GM19324 (cell line): ENCODE measurements around the gene ICAM2.
A peak's percentile ranks its signal among the peaks of the same experiment; 100 is the strongest.
"Not testable (repeated sequence)": the region's sequence is repeated elsewhere in the genome, so short reads cannot be mapped to it uniquely, and the experiment has no call there.

Experiments used
- ATAC-seq: cut with Tn5 transposase; IDR thresholded peaks from one replicate; pipeline ENCODE4 v1.9.1; 2021; ENCODE audit warnings: mild to moderate bottlenecking, moderate library complexity; ENCODE audit not compliant: unreplicated experiment, low FRiP score

The ICAM2 gene

DNA sequence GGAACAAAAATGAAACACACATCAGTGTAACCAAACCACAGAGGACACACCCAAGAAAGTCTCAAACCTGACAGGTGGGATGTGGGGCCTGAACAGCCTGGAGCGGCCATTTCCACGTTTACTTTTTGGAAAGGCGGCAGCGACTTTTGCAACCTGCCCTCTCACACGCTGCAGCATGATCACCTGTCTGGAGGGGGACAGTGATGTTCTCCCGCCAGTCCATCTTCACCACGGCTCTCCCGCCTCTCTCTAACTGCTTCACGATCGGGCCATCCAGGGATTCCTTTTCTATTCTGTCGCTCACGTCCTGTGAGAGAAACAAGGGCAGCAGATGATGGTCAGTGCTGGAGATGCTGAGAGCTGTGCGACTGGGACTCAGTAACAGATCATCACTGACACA lies 24.7 kb upstream of the ICAM2 start:
- ATAC-seq = no peak

DNA sequence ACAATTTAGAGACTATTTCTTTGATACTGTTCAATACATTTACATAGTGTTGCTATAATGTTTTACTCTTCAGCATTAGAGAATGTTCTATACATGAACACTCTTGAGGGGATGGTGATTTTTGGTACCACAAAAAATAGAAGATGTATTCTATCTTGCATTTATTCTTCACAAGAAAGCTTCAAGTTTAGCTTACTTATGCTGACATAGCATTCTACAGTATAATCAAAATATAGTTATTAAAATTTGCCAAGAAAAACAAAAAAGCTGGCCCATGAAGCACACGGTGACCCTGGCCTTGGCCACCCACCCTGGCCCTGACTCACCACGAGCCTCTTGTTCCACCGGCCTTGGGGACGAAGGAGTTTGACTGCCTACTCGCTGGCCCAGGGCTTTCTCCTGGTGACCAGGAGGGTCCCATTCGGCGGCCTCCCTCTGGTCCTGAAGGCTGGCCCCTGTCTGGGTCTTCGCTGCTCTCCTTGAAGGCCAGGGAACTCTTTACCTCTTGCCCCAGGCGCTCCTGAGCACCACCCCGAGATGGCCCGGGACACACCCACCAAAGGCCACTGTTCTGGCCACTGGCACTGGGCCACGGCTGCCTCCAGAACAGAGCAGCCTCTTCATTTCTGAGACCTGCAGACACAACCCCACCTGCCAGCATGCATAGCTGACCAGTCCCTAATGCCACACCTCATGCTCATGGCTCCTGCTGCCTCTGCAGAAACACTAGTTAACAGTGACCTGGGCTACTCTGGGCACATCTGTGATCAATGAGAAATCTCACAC lies 22.5 kb upstream of the ICAM2 start:
- ATAC-seq = no peak

DNA sequence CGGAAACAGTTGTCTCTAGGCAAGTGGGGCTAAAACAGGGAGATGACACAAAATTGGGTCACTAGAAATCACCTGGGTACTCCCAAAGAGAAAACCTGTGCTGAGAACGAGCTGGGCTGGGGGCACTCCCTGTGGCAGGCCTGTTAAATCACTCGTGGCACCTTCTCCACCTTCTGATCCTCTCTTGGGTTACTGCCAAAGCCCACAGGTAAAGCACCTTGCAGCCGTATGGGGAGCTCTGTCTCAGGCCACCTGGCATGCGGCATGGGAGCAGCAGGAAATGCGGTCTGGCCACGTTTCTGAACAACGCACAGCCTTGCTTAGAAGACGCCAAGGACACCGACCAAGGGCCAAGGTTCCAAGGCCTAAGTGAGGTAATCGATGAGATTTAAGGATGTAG lies 21.5 kb upstream of the ICAM2 start:
- ATAC-seq = no peak

DNA sequence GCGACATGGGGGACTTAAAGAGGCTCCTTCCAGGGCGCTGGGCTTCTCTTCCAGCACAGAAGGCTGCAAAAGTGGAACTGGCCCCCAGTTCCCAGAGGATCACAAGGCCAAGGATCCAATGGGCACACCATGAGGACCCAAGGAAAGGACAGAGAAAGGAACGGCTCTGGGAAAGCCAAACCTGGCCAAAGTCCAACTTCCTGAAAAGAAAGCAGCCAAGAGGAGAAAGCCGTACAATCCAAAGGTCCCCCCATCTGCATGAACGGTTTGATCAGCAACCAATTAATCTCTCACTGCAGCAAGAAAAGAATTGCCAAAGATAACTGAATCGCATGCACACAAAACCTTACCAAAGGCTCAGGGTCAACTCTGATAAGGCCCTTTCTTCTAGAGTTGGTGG lies 19.8 kb upstream of the ICAM2 start:
- ATAC-seq = no peak

DNA sequence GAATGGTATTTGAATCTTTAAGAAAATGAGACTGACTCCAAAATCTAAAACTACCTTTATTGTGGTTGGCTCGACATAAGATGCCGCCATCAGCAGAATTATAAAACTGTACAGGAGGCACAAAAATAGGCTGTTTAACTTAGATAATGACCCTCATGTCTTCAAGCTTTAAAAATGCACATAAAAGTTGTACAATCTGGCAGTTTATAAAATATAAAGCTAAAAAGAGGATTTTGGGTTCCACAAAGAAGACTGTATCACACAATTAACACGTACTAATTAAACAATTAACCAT lies 18.6 kb upstream of the ICAM2 start:
- no peak for ATAC-seq

DNA sequence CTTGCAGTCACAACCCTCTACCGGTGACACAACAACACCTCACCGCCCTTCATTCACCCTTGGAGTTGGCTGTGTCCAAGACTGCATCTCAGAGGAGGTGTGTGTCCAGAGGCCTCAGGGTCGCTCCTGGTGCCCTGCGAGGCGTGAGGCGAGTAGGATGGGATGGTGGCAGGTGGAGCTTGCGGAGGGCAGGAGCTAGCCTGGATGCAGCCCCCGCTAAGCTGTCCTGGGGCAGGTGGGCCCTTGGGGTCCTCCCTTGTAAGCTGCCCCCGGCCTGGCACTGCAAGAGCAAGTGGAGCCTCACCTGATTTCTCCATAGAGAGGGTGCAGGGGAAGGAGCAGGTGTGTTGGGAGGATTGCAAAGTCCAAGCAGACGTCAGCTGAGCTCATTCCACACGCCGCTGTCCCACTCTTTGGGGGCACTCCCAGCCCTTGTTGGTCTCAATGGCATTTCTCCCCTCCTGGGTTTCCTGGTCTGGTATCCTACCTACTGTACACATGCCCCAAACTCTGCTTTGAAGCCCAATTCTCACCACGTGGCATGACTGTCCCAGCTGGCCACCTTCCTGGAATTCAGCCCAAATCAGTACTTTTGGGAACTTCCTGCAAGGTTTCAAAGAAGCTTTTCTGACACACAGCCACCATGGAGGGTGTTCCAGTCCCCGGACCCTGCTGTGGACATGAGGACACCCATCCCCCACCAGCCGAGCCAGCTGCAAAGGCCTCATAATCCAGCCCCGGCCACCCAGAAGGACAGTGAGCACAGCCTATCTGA lies 18.1 kb upstream of the ICAM2 start:
- ATAC-seq = no peak

DNA sequence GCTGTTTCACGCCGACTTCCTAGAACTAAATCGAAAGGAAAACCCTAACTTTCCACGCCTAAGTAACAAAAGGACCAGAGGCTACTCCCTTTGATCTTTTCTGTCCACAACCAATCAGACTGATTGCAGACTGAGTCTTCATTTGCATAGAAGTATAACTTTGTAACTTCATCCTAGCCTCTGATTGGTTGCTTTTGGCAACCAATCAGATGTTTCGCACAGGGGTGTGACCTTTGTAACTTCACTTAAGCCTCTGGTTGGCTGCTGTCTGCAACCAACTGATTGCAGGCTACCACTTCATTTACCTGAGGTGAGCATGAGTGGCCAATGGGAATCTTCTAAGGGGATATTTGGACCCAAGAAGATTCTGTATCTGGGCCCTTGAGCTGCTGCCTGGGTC lies 17.4 kb upstream of the ICAM2 start:
- no peak for ATAC-seq

DNA sequence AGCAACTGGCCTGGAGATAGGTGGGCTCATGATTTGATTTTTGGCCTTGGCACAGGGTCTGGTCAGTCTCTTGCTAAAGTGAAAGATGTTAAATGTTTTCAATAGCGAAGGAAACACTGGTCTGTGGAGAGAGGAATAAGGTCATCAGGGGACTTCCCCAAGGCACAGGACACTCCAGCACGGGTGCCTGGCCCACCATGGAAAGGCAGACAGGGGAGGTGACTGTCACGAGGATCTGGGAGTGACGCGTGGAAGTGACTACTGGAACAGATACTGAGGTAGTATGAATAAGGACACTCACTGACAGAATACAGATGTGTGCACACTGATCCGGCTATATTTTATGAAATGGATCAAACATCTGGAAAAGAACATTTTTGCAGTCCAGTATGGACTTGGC lies 16.7 kb upstream of the ICAM2 start:
- no peak for ATAC-seq

DNA sequence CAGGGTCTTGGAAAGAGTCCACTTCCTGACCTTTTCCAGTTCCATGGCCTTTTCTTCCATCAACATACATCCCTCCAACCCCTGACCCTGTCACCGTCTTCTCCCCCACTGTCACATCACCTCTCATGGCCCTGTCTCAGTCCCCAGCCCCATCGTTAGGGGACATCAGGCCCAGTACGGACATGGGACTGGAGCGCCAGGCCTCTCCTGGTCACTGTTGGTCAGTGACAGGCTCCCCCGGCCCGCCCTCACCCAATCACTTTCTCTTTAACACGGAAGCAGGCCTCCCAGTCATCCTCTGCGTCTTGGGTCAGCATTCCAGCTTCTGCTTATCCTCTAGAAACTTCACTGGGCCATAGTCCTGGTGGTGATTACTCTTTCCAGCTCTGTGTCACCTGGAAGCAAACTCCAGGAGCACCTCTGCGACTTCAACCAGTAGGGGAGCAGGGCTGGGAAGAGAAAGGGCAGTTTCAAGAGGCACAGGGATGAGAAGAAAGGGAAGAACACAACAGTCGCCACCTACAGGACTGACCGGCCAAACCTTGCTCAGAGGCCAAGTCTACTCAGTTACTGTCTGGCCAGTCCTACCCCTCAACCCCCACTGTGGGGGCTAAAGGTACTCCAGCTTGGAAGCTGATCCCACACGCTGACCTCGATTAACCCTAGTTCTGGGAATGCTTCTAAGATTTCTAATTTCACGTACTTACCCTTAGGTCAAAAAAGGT lies 15.9 kb upstream of the ICAM2 start:
- ATAC-seq = no peak

DNA sequence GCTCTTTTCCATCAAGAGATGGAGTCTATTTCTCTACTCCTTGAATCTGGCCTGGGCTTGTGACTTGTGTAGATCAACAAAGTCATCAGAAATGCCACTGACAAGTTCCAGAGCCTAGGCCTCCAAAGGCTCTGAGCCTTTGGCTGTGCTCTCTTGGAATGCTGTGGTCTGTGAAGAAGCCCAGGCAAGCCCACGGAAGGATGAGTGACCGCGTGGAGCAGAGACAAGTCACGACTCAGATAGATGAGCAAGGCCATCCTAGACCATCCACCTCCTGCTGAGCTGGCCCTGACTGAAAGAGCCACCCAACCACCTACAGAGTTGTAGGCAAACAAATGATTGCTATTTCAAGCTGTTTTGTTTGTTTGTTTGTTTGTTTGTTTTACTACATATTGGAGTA lies 11.6 kb upstream of the ICAM2 start:
- ATAC-seq = no peak

DNA sequence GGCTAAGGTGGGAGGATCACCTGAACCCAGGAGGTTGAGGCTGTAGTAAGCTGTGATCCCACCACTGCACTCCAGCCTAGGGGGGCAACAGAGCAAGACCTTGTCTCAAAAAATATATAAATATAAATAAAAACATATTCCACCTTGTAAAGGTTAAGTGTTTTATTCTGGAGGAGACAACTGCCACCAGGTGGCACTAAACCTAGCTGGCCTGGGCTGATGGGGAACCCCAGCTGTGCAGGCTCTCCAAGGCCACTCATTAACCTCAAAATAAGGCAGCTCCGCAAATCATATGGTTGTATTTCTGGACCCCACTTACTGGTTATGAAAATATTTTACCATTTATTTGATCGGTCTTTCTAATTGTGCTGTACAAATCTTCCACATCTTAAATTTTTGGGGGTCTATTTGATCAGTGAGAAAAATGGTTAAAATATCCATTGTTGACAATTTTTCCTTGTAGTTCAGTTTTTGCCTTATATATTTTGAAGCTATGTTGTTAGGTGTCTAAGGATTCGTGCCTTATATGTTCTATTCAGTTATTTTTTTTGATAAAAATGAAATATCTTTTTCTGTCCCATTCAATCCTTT lies 8.5 kb upstream of the ICAM2 start:
- ATAC-seq = peak; percentile 46

DNA sequence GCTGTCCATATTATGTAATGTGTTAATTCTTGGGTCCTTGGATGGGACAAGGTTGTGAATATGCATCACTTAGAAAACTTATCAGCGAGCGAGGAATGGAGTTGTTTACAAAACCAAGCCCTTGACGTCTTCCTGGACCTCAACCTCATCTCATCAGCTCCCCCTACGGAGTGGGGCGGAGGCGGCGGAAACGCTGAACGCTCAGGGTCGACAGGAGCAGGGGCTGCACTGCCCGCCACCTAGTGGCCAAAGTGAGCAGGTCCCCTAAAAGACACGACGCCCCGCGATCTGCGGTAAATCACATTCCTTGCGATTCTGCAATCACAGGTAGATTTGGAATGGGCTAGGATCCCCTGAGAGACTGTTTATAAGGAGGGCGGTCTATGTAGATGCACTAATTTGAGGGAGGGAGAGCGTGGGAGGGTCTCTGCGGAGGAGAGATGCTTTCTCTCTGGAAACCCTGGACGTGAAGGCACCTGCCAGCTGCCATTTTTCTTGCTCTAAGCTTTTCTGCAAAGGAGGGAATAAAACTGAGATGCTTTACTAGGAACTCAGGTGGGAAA lies 5.4 kb upstream of the ICAM2 start:
- ATAC-seq = peak; percentile 71

DNA sequence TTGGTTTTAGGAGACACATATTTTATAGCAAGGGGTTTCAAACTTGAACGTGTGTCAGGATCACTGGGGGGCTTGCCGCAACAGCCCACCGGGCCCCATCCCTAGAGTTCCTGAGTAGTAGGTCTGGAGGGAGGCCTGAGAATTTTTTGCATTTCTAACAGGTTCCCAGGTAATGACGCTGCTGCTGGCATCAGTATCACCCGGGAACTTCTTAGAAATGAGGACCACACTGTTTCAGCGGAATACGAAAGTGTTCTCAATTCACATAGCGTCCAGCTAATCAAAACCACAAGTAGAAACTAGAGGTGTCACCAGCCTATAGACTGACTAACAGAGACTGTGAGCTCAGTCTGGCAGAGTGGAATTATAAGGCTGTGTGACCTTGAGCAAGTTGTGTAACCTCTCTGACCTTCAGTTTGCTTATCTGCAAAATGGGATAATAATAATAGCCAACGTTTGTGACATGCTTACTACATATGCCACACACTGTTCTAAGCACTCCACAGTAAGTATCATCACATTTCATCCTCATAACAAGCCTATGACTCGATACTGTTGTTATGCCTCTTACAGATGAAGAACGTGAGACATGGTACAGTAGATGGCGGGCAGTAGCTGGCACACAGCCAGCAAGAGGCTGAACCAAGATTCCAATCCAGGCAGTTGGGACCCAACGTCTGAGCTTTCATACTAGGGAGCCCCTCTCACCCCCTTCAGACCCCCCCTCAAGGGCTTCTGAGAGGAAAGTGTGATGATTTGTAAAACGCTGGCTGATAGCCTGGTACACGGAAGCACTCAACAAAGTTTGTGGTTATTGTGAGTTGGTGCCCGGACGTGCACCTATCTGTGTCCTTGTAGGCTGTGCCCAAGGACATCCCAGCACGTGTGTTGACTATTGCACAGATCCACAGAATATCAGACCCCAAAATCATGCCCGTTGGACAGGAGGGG lies 4.6 kb upstream of the ICAM2 start:
- no peak for ATAC-seq

DNA sequence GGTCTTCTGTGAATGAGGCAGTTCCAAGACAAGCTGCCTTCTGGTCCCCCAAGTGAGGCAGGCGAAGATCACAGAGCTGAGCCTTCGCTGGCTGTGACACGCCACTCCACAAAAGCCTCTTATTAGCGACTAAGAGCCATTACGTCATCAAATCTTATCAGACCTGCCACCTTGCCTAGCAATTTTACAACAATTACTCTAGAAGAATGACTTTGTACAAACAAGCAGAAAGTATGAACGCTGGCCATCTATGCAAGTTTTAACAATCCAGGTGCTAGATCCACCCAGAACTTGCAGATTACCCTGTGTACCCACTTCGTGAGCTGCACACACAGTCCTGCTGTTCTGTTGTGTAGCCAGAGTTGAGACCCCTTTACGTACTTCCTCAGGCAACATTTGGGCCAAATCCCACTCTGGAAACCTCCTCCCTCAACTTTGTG lies 3.8 kb upstream of the ICAM2 start:
- no peak for ATAC-seq

DNA sequence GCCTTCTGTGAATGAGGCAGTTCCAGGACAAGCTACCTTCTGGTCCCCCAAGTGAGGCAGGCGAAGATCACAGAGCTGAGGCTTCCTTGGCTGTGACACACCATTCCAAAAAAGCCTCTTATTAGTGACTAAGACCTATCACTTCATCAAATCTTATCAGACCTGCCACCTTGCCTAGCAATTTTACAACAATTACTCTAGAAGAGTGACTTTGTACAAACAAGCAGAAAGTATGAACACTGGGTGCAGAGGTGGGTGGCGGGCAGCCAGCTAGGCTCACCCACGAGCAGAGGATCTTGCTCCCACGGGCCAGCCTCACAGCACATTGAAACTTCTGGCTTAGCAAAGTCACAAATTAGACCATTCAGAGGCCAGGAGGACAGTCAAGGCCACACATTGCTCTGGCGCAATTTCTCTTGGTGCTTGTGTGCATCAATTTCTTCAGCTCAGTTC lies 2.2 kb upstream of the ICAM2 start:
- ATAC-seq = no peak

DNA sequence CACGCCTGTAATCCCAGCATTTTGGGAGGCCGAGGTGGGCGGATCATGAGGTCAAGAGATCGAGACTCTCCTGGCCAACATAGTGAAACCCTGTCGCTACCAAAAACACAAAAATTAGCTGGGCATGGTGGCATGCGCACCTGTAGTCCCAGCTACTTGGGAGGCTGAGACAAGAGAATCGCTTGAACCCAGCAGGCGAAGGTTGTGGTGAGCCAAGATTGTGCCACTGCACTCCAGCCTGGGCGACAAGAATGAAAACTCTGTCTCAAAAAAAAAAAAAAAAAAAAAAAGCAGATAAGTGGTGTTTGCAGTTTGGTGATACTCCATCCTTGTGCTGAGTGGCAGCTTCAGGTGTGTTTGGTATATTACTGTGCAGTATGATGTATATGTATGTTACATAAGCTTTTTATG lies 877 bp downstream of the ICAM2 start:
- not testable (repeated sequence) for ATAC-seq

DNA sequence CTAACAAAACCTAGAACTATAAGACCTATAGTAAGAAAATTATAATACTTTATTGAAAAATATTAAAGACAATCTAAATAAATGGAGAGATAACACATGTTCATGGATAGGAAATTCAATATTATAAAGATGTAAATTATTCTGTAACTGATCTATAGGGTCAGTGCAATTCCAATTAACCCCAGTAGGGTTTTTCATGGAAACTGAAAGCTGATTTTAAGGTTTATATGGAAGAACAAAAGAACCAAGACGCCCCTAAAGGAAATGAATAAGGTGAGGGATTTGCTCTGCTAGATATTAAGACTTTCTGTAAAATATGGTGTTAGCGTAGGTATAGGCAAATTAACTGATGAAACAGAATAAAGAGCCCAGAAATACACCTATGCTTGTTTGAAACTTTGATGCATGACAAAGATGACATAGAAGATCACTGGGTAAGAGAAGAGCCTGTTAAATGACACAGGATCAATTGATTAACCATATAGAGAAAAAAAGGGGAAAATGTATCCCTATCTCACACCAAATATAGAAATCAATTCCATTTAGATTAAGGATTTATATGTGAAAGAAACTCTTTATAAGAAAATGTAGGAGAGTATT lies 3.0 kb downstream of the ICAM2 start:
- ATAC-seq = no peak

DNA sequence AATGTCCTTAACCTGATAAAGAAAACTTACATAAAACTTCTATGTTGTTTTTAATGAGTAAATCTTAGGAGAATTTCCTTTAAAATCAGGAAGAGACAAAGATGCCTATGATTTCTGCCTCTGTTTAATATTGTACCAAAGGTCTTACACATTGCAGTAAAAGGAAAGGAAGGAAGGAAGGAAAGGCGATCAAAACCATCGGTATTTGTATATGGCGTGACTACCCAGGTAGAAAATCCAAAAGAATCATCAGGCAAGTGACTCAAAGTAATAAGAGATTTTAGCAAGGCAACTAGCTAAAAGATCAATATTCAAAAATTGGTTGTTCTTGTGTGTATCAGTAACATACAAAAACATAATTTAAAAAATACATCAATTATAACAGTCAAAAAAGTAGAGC lies 3.5 kb downstream of the ICAM2 start:
- ATAC-seq = no peak

DNA sequence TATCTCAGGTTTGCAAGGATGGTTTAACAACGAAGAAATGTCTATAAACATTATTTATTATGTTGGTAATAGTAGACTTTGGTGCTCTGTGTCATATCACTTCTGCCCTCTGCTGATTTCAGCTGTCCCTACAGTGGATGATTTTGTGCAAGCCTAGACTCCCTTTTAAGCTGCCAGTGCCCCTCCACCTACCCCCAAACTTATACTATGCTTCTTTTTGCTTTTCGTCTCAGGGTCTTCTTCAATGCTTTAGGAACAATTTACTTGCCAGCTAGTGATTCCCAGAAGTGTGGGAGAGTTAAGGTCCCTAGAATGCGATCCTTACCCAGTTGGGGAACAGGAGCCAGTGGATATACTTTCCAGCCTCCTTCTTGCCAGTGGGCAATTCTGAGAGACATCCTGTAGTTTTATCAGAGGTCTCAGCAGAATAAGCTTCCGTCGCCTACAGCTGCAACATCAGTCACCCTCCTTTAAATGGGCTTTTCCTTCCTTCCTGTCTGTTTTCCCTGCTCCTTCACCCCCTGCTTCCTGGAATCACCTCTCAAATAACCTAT lies 4.1 kb downstream of the ICAM2 start:
- ATAC-seq = no peak
